ENCODE measurements around the gene ICA1L.

DNA sequence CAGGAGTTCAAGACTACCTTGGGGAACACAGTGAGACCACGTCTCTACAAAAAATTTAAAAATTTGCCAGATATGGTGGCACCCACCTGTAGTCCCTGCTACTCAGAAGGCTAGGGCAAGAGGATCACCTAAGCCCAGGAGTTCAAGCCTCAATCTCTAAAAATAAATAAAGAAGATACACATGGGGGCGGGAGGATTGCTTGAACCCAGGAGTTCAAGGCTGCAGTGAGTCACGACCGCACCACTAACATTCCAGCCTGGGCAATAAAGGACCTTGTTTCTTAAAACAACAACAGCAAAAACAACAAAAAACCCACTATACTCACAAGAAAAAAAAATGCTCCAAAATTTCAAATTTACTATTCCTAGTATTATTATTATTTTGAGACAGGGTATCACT is 10.0 kb upstream of the ICA1L start:
- TF ChIP-seq POLR2AphosphoS5 (IDR thresholded peaks at IDR 0.05), result no peak
- TF ChIP-seq, protein P1, sequence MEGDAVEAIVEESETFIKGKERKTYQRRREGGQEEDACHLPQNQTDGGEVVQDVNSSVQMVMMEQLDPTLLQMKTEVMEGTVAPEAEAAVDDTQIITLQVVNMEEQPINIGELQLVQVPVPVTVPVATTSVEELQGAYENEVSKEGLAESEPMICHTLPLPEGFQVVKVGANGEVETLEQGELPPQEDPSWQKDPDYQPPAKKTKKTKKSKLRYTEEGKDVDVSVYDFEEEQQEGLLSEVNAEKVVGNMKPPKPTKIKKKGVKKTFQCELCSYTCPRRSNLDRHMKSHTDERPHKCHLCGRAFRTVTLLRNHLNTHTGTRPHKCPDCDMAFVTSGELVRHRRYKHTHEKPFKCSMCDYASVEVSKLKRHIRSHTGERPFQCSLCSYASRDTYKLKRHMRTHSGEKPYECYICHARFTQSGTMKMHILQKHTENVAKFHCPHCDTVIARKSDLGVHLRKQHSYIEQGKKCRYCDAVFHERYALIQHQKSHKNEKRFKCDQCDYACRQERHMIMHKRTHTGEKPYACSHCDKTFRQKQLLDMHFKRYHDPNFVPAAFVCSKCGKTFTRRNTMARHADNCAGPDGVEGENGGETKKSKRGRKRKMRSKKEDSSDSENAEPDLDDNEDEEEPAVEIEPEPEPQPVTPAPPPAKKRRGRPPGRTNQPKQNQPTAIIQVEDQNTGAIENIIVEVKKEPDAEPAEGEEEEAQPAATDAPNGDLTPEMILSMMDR (IDR thresholded peaks at IDR 0.05), result no peak

Measured in stomach (tissue), 4 donors.